ENCODE measurements around the gene TMCO2.

- no peak for TF ChIP-seq CTCF (IDR thresholded peaks at IDR 0.05)
- no peak for TF ChIP-seq POLR2A (IDR thresholded peaks at IDR 0.05)
These were observed 7.3 kb upstream of the TMCO2 start for GRCh38 chr1:40240390-40240789.
